CD14-positive monocyte (primary cell): ENCODE results near the gene B4GALT4. TPM values are rescaled to one million over a fixed set of nuclear protein-coding genes. Genes with fewer than 3 reads are reported as not detected.

Source experiments
- DNase-seq, 3 donors: peaks; one replicate each; pipeline ENCODE4 v3.0.0-alpha.2; 2011 to 2022
- H2AFZ ChIP-seq: 2 replicates; pipeline ENCODE4 v1.6.0; 2012; ENCODE audit warnings: mild to moderate bottlenecking, low read depth, low read length, inconsistent platforms; ENCODE audit not compliant: insufficient read depth, poor library complexity, severe bottlenecking
- H3K27ac ChIP-seq, 2 donors: 1 replicate in 1 of 2; 2 replicates in 1 of 2; pipeline ENCODE4 v1.5.1; 2012 to 2013; ENCODE audit warnings: low read length in 2 of 2, control low read depth in 1 of 2, inconsistent platforms in 1 of 2, low read depth in 1 of 2, mild to moderate bottlenecking in 1 of 2
- H3K27me3 ChIP-seq, 2 donors: one replicate each; pipeline versions ENCODE4 v1.6.0 to v1.6.1; 2011 to 2013; ENCODE audit warnings: low read length in 2 of 2; ENCODE audit not compliant: control insufficient read depth in 2 of 2, insufficient read depth in 2 of 2
- H3K36me3 ChIP-seq, 2 donors: replicated peaks in 1 of 2; 1 replicate in 1 of 2; 2 replicates in 1 of 2; pipeline versions ENCODE4 v1.5.1 to v1.6.1; 2012 to 2013; ENCODE audit warnings: low read length in 2 of 2, control low read depth in 1 of 2, inconsistent platforms in 1 of 2, mild to moderate bottlenecking in 1 of 2; ENCODE audit not compliant: insufficient read depth in 2 of 2, control insufficient read depth in 1 of 2
- H3K4me1 ChIP-seq, 2 donors: 1 replicate in 1 of 2; 2 replicates in 1 of 2; pipeline versions ENCODE4 v1.5.1 to v1.6.1; 2012 to 2013; ENCODE audit warnings: low read length in 2 of 2, control low read depth in 1 of 2, inconsistent platforms in 1 of 2, mild to moderate bottlenecking in 1 of 2, moderate library complexity in 1 of 2; ENCODE audit not compliant: insufficient read depth in 2 of 2, control insufficient read depth in 1 of 2
- H3K4me2 ChIP-seq: replicated peaks from 2 replicates; pipeline ENCODE3; 2012; ENCODE audit warnings: low read length, moderate library complexity, mild to moderate bottlenecking; ENCODE audit not compliant: poor library complexity, severe bottlenecking; ENCODE audit errors: extremely low read depth
- H3K4me3 ChIP-seq, 3 experiments: fragments of 200-600 bp in 1 of 3; sonication (generic) in 1 of 3; replicated peaks in 1 of 3; 1 replicate in 2 of 3; 2 replicates in 1 of 3; pipeline ENCODE4 v1.5.1; 2011 to 2013; ENCODE audit warnings: low read length in 3 of 3, mild to moderate bottlenecking in 3 of 3, control low read depth in 2 of 3, low read depth in 2 of 3, inconsistent platforms in 1 of 3, moderate library complexity in 1 of 3
- H3K79me2 ChIP-seq: 2 replicates; pipeline ENCODE4 v1.6.0; 2012; ENCODE audit warnings: mild to moderate bottlenecking, control low read depth, inconsistent platforms, low read length, moderate library complexity; ENCODE audit not compliant: insufficient read depth
- H3K9ac ChIP-seq: 2 replicates; pipeline ENCODE4 v1.6.0; 2017; ENCODE audit warnings: low read length, mild to moderate bottlenecking; ENCODE audit not compliant: insufficient read depth, poor library complexity, severe bottlenecking
- H3K9me3 ChIP-seq, 2 donors: replicated peaks in 1 of 2; 1 replicate in 1 of 2; 2 replicates in 1 of 2; pipeline versions ENCODE4 v1.5.1 to v1.6.1; 2012 to 2013; ENCODE audit warnings: low read length in 2 of 2, control low read depth in 1 of 2; ENCODE audit not compliant: control insufficient read depth in 1 of 2, insufficient read depth in 1 of 2
- H4K20me1 ChIP-seq: 2 replicates; pipeline ENCODE4 v1.6.0; 2012; ENCODE audit warnings: mild to moderate bottlenecking, low read length, control low read depth, moderate library complexity; ENCODE audit not compliant: insufficient read depth
- H3K27ac Mint-ChIP-seq, 7 donors: one replicate each; pipeline ENCODE4 v1.8.0; 2020; ENCODE audit warnings: mild to moderate bottlenecking in 7 of 7, mixed read lengths in 7 of 7, moderate library complexity in 6 of 7, inconsistent platforms in 2 of 7
- H3K27me3 Mint-ChIP-seq, 3 donors: one replicate each; pipeline ENCODE4 v1.8.0; 2021 to 2022; ENCODE audit warnings: low read depth in 3 of 3, mild to moderate bottlenecking in 3 of 3, mixed read lengths in 3 of 3, moderate library complexity in 3 of 3, inconsistent platforms in 1 of 3
- H3K36me3 Mint-ChIP-seq, 2 donors: one replicate each; pipeline ENCODE4 v1.8.0; 2020; ENCODE audit warnings: mixed read lengths in 2 of 2, inconsistent platforms in 1 of 2, mild to moderate bottlenecking in 1 of 2
- H3K4me1 Mint-ChIP-seq: one replicate; pipeline ENCODE4 v1.8.0; 2020; ENCODE audit warnings: mild to moderate bottlenecking, mixed read lengths
- H3K4me3 Mint-ChIP-seq, 2 donors: one replicate each; pipeline ENCODE4 v1.8.0; 2020; ENCODE audit warnings: mild to moderate bottlenecking in 2 of 2, mixed read lengths in 2 of 2, moderate library complexity in 1 of 2
- H3K9me3 Mint-ChIP-seq, 7 donors: one replicate each; pipeline ENCODE4 v1.8.0; 2020 to 2022; ENCODE audit warnings: mixed read lengths in 7 of 7, mild to moderate bottlenecking in 6 of 7, moderate library complexity in 6 of 7, inconsistent platforms in 2 of 7
- WGBS: methylation state at CpG from one replicate; pipeline ENCODE4 v1.1.5; 2013; ENCODE audit warnings: missing lambda C conversion rate; ENCODE audit not compliant: insufficient coverage; 5-methylcytosine and 5-hydroxymethylcytosine counted together
- intact Hi-C, 2 donors: fragments of 100-400 bp; cut with micrococcal nuclease; formaldehyde crosslinking; loops; one replicate each; pipeline versions ENCODE4 v1.15.0 to v1.15.1; 2023
- polyA plus RNA-seq, 3 donors: library from polyadenylated mRNA; depleted of rRNA in 1 of 3; unstranded in 2 of 3; stranded (reverse) in 1 of 3; fragments of 300-500 nt in 2 of 3; fragments of >200 nt in 1 of 3; fragmentation: Illumina TruSeq in 2 of 3; gene quantifications; 1 replicate in 2 of 3; 2 replicates in 1 of 3; pipeline ENCODE4 v1.2.3, GENCODE V29; 2012 to 2021
- TF ChIP-seq, protein P1 (sequence below): fragments of 200-600 bp; IDR thresholded peaks from one replicate; pipeline ENCODE4 v1.8.0; 2022; ENCODE audit warnings: antibody characterized with exemption, mild to moderate bottlenecking

Gene B4GALT4
- polyA plus RNA-seq, 3 donors = 5.8 to 7.4 (median 5.8) TPM

DNA sequence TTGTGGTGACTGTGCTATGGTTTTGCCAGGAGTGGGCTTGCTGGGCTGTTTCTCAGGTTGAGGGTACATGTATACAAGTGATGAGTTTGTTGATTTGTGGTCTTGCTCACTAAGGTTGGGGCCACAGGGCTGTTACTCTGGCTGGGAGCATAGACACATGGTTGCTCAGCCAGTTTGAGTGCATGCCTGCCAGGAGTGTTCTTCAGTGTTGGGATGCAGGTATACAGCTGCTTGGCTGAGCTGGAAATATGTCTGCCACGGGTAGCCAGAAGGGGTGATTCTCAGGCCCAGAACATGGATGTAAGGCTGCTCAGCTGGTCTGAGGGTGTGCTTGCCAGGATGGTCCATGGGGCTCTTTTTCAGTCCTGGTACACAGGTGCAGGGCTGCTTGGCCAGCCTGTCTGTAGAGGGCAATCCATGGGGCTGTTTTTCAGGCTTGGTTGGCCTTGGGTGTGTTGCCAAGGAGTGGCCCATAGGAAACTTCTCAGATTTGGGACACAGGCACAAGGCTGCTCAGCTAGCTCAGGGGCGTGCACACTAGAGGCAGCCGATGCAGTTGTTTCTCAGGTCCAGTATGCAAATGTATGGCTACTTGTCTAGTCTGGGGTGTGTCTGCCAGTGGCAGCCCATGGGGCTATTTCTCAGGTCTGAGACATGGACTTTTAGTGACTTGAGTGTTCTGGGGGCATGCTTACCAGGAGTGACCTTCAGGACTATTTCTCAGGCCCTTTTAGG, 48.2 kb upstream of the B4GALT4 start:
- Histone ChIP-seq H3K4me2 (no peak overlapping the region), H3K79me2 (no peaks in the 10 kb centered on the region), H3K27ac (no peak overlapping the region), H3K4me3 (no peak overlapping the region), H3K27me3 (peaks cover 0 to 2% of the 10 kb centered on the region in 2 donors), H2AFZ (no peak overlapping the region), H3K4me1 (peaks cover 21 to 25% of the 10 kb centered on the region in 2 donors), H3K36me3 (no peaks in the 10 kb centered on the region), H4K20me1 (no peaks in the 10 kb centered on the region), H3K9me3 (no peaks in the 10 kb centered on the region), H3K9ac (no peak overlapping the region)
- intact Hi-C loops = no loop called here
- 97% methylated on average over 3 of the region's 3 CpGs for WGBS
- Mint-ChIP-seq H3K4me3 (no peak overlapping the region), H3K36me3 (no peaks in the 10 kb centered on the region), H3K27me3 (peaks cover 0 to 11% (median 6%) of the 10 kb centered on the region in 3 donors), H3K4me1 (peaks cover 25% of the 10 kb centered on the region), H3K9me3 (peaks cover 10 to 20% (median 13%) of the 10 kb centered on the region in 7 donors), H3K27ac (peak overlapping the region in 1 of 7 donors; percentile 48)
- TF ChIP-seq, protein P1, sequence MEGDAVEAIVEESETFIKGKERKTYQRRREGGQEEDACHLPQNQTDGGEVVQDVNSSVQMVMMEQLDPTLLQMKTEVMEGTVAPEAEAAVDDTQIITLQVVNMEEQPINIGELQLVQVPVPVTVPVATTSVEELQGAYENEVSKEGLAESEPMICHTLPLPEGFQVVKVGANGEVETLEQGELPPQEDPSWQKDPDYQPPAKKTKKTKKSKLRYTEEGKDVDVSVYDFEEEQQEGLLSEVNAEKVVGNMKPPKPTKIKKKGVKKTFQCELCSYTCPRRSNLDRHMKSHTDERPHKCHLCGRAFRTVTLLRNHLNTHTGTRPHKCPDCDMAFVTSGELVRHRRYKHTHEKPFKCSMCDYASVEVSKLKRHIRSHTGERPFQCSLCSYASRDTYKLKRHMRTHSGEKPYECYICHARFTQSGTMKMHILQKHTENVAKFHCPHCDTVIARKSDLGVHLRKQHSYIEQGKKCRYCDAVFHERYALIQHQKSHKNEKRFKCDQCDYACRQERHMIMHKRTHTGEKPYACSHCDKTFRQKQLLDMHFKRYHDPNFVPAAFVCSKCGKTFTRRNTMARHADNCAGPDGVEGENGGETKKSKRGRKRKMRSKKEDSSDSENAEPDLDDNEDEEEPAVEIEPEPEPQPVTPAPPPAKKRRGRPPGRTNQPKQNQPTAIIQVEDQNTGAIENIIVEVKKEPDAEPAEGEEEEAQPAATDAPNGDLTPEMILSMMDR = no peak
- DNase-seq = no peak

DNA sequence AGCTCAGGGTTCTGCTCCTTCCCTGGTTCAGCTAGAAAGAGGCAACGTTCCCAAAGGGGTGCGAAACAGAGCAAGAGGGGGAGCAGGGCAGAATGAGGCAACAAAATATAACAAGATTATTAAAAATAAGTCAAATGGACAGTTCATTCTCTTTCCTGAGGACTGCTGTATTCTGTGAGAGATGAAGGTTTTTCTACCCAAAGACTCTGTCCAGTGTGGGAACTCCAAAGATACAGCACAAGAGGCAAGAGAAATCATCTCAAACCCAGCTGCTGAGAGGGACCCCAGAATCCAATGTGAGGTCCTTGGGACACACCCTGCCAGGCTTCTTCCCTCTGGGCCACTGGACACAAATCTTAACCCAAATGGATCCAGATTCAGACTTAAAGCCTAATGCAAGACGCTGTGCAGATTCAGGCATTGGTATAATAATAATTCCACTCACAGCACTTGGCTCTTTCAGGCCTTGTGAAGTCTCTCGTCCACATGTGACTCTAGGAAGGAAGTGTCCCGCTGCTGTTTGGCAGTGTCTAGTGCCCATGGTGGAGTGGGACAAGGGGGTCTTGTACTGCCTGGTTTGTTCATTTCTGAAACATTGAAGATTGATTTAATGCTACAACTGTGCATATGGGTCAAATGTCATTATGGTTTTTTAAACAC, 39.0 kb upstream of the B4GALT4 start:
- Histone ChIP-seq H3K27ac (no peak overlapping the region), H3K79me2 (no peaks in the 10 kb centered on the region), H3K36me3 (no peaks in the 10 kb centered on the region), H3K4me1 (no peaks in the 10 kb centered on the region), H3K4me2 (no peak overlapping the region), H3K4me3 (no peak overlapping the region), H2AFZ (no peak overlapping the region), H3K9me3 (peaks cover 13 to 14% of the 10 kb centered on the region in 2 donors), H4K20me1 (no peaks in the 10 kb centered on the region), H3K9ac (no peak overlapping the region), H3K27me3 (no peaks in the 10 kb centered on the region)
- no peak overlapping the region for H3K27ac Mint-ChIP-seq
- H3K27me3 Mint-ChIP-seq = no peaks in the 10 kb centered on the region
- peaks cover 2% of the 10 kb centered on the region for H3K4me1 Mint-ChIP-seq
- intact Hi-C loops = loop anchor here in 1 of 2 donors (5.0 kb wide), 1 partner anchor 73 kb away; no protein-coding TSS in a partner anchor
- DNase-seq = no peak
- peaks cover 18 to 26% (median 24%) of the 10 kb centered on the region in 7 donors for H3K9me3 Mint-ChIP-seq
- no CpG with 5 or more reads among the region's 5 CpGs for WGBS
- no peak overlapping the region for H3K4me3 Mint-ChIP-seq
- H3K36me3 Mint-ChIP-seq = peaks cover 3 to 4% of the 10 kb centered on the region in 2 donors
- TF ChIP-seq, protein P1 = no peak
